Suprapubic skin (tissue), 4 donors: Measurements from ENCODE around the gene LPCAT1. TPM values are rescaled to one million over a fixed set of nuclear protein-coding genes. Genes with fewer than 3 reads are reported as not detected.

Experiments used
- DNase-seq, 2 donors: peaks; one replicate each; pipeline ENCODE4 v3.0.0-alpha.2; 2019; ENCODE audit warnings: low spot score in 2 of 2
- H3K27ac ChIP-seq: fragments of 200-600 bp; sonication (generic); one replicate; pipeline ENCODE4 v1.5.1; 2019
- H3K27me3 ChIP-seq: fragments of 200-600 bp; sonication (generic); one replicate; pipeline ENCODE4 v1.5.1; 2019
- H3K36me3 ChIP-seq: fragments of 200-600 bp; sonication (generic); one replicate; pipeline ENCODE4 v1.5.1; 2019
- H3K4me1 ChIP-seq: fragments of 200-600 bp; sonication (generic); one replicate; pipeline ENCODE4 v1.5.1; 2019
- H3K4me3 ChIP-seq: fragments of 200-600 bp; sonication (generic); one replicate; pipeline ENCODE4 v1.5.1; 2019; ENCODE audit warnings: mild to moderate bottlenecking
- H3K9me3 ChIP-seq: fragments of 200-600 bp; sonication (generic); one replicate; pipeline ENCODE4 v1.5.1; 2019
- EP300 ChIP-seq: sonication (generic); formaldehyde crosslinking; IDR thresholded peaks from one replicate; pipeline ENCODE4 v1.6.1; 2017; ENCODE audit warnings: antibody characterized with exemption
- POLR2A ChIP-seq, 2 donors: fragments of 450-650 bp; IDR thresholded peaks; one replicate each; pipeline ENCODE4 v1.6.1; 2017; ENCODE audit warnings: antibody characterized with exemption in 2 of 2, mild to moderate bottlenecking in 2 of 2, moderate library complexity in 2 of 2
- POLR2AphosphoS5 ChIP-seq, 3 donors: sonication (generic); formaldehyde crosslinking; IDR thresholded peaks; one replicate each; pipeline ENCODE4 v1.6.1; 2017; ENCODE audit warnings: antibody characterized with exemption in 3 of 3
- WGBS: methylation state at CpG from one replicate; pipeline ENCODE4 v1.1.5; 2018; 5-methylcytosine and 5-hydroxymethylcytosine counted together
- total RNA-seq, 4 donors: library from RNA; depleted of rRNA; stranded (reverse); fragments of >200 nt; gene quantifications; one replicate each; pipeline ENCODE4 v1.1.0, GENCODE V29; 2016
- TF ChIP-seq, protein P1 (sequence below), 2 donors: fragments of 200-600 bp in 1 of 2; fragments of 450-650 bp in 1 of 2; sonication (generic) in 1 of 2; IDR thresholded peaks; one replicate each; pipeline ENCODE4 v1.5.1; 2016 to 2019; ENCODE audit warnings: antibody characterized with exemption in 2 of 2, mild to moderate bottlenecking in 1 of 2, moderate library complexity in 1 of 2

LPCAT1 gene
- total RNA-seq, 4 donors from 2014 or later = 11.3 to 21.0 (median 13.8) TPM

DNA sequence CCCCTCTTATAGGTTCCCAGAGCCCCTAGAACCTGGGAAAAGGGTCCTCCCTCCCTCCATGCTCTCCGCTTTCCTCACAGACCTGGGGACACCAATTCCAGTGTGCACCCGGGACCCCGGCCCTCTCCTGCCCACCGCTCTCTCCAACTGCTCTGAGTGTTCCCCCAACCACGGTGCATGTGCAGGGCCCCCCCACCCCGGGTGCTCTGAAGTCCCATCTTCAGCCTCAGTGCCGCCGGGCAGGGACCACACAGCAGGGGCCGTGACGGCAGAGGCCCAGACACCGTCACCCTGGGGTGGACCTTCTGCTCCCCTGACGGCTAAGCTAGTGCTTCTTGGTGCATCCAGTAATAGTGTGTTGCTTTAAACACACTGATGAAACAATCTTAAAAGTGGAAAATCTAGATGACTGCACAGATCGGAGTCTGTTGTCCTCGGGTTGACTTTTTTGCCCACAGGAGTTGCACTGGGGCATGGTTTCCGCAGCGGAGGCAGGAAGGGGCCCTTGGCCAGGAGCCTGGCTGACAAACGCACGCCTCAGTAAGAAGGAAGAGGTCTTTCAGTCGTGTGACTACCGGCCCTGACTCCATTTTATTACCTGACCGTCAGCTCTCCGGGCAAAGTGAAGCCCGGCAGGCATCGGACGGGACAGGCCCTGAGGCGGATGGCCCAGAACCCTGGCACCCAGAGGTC, 42.3 kb downstream of the LPCAT1 start:
- no peak for DNase-seq
- H3K27ac ChIP-seq = no peak overlapping the region
- peaks cover 2% of the 10 kb centered on the region for H3K4me1 ChIP-seq
- H3K4me3 ChIP-seq = no peak overlapping the region
- peaks cover 33% of the 10 kb centered on the region for H3K36me3 ChIP-seq
- TF ChIP-seq POLR2A (IDR thresholded peaks at IDR 0.05) (no peak), EP300 (no peak), POLR2AphosphoS5 (IDR thresholded peaks at IDR 0.05) (no peak)
- TF ChIP-seq, protein P1, sequence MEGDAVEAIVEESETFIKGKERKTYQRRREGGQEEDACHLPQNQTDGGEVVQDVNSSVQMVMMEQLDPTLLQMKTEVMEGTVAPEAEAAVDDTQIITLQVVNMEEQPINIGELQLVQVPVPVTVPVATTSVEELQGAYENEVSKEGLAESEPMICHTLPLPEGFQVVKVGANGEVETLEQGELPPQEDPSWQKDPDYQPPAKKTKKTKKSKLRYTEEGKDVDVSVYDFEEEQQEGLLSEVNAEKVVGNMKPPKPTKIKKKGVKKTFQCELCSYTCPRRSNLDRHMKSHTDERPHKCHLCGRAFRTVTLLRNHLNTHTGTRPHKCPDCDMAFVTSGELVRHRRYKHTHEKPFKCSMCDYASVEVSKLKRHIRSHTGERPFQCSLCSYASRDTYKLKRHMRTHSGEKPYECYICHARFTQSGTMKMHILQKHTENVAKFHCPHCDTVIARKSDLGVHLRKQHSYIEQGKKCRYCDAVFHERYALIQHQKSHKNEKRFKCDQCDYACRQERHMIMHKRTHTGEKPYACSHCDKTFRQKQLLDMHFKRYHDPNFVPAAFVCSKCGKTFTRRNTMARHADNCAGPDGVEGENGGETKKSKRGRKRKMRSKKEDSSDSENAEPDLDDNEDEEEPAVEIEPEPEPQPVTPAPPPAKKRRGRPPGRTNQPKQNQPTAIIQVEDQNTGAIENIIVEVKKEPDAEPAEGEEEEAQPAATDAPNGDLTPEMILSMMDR (IDR thresholded peaks at IDR 0.05) = no peak
- H3K27me3 ChIP-seq = no peaks in the 10 kb centered on the region
- 92% methylated on average over 26 of the region's 26 CpGs for WGBS
- H3K9me3 ChIP-seq = no peaks in the 10 kb centered on the region

DNA sequence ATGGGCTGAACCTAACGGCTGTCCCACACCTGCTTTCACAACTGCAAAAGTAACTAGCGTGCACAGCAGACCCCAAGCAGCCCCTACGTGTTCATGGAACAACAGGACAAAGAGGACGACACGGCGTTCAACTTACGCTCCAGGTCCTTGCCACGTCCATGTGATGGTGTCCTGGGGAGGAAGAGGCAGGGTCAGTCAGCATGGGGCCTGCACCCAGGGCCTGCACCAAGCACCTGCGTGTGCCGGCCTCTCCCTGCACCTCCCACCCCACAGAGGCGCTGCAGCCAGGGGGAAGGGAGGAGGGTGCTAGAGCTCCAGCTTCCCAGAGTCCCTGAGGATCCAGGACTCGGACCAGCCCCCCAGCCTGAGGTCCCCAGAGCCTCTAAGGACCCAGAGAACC, 43.0 kb downstream of the LPCAT1 start:
- no peak for DNase-seq
- peaks cover 2% of the 10 kb centered on the region for H3K4me1 ChIP-seq
- WGBS = 94% methylated on average over 11 of the region's 12 CpGs
- H3K36me3 ChIP-seq = peaks cover 32% of the 10 kb centered on the region
- no peak overlapping the region for H3K27ac ChIP-seq
- TF ChIP-seq POLR2A (IDR thresholded peaks at IDR 0.05) (no peak), POLR2AphosphoS5 (IDR thresholded peaks at IDR 0.05) (no peak)
- TF ChIP-seq, protein P1 (IDR thresholded peaks at IDR 0.05) = no peak
- H3K9me3 ChIP-seq = no peaks in the 10 kb centered on the region
- no peaks in the 10 kb centered on the region for H3K27me3 ChIP-seq
- H3K4me3 ChIP-seq = no peak overlapping the region

DNA sequence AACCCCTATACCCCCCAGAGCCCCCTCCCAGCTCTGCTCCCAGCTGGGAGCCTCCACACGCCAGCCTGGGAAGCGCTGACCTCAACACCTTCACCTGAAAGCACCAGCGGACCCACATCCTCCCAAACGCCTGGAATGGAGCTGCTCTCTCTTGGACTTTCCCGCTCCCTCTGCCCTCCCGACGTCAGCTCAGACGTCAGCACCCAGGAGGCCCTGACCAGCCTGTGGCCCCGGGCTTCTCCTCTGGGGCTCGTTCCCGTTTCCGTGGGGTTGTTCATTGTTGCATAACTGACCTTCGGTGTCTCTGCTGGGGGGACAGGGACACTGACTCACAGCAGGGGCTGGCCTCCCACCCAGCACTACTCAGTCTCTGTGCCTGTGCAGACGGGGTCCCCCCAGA, 43.5 kb downstream of the LPCAT1 start:
- H3K4me1 ChIP-seq = peaks cover 2% of the 10 kb centered on the region
- H3K9me3 ChIP-seq = no peaks in the 10 kb centered on the region
- DNase-seq = no peak
- whole genome bisulfite sequencing = 56% methylated on average over 13 of the region's 14 CpGs
- no peaks in the 10 kb centered on the region for H3K27me3 ChIP-seq
- H3K4me3 ChIP-seq = no peak overlapping the region
- H3K36me3 ChIP-seq = peaks cover 30% of the 10 kb centered on the region
- TF ChIP-seq, protein P1 (IDR thresholded peaks at IDR 0.05) = no peak
- no peak for TF ChIP-seq POLR2AphosphoS5 (IDR thresholded peaks at IDR 0.05)
- TF ChIP-seq EP300 = no peak
- TF ChIP-seq POLR2A (IDR thresholded peaks at IDR 0.05) = no peak
- H3K27ac ChIP-seq = no peak overlapping the region

DNA sequence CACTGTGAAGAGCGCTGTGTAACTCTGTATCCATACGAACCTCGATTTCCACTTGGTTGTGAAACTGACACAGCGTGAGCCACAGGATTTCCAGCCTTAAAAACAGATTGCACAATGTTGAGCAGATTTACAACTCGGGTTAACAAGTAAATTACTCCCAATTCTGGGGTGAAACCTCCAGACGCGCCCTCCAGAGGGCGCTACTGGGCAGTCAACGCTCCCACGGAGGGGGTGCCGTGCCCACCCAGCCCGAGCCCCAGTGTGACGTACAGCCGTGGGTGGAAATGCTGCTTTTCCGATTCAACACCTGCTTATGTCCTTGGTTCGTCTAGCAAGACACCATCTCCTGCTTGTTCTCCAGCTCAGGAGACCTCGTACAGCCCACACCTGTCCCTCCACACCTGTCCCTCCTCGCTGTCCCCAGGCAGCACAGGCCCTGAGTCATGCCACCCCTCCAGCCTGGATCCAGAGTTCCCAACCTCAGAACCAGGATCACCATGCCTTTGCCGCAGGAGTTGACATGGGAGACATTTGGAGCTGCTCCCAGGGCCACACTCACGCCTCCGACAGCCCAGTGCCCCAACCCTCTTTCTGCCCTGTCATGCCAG, 44.1 kb downstream of the LPCAT1 start:
- Histone ChIP-seq H3K4me3 (no peak overlapping the region), H3K36me3 (peaks cover 36% of the 10 kb centered on the region), H3K27ac (no peak overlapping the region), H3K9me3 (no peaks in the 10 kb centered on the region), H3K4me1 (peaks cover 2% of the 10 kb centered on the region), H3K27me3 (no peaks in the 10 kb centered on the region)
- no peak for TF ChIP-seq EP300
- TF ChIP-seq, protein P1 (IDR thresholded peaks at IDR 0.05) = peak; percentile 28 to 38
- no peak for DNase-seq
- 55% methylated on average over 21 of the region's 21 CpGs for WGBS

DNA sequence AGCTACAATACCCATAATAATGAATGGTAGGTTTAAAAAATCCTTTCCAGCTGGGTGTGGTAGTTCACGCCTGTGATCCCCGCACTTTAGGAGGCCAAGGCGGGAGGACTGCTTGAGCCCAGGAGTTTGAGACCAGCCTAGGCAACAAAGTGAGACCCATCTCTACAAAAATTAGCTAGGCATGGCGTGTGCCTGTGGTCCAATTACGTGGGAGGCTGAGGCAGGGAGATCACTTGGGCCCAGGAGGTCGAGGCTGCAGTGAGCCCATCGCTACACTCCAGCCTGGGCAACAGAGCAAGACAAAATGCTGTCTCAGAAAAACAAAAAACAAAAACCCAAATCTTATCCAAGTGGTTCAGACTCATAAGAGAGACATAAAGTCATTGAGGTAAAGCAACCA, 44.7 kb downstream of the LPCAT1 start:
- Histone ChIP-seq H3K36me3 (peaks cover 42% of the 10 kb centered on the region), H3K4me1 (peaks cover 2% of the 10 kb centered on the region), H3K27me3 (no peaks in the 10 kb centered on the region), H3K27ac (no peak overlapping the region), H3K9me3 (no peaks in the 10 kb centered on the region), H3K4me3 (no peak overlapping the region)
- no peak for TF ChIP-seq POLR2AphosphoS5 (IDR thresholded peaks at IDR 0.05)
- no peak for TF ChIP-seq EP300
- TF ChIP-seq POLR2A (IDR thresholded peaks at IDR 0.05) = no peak
- TF ChIP-seq, protein P1 (IDR thresholded peaks at IDR 0.05) = no peak
- 95% methylated on average over 7 of the region's 7 CpGs for WGBS
- no peak for DNase-seq
